ENCODE data around the gene PLET1.

- TF ChIP-seq CTCF (IDR thresholded peaks at IDR 0.05 in 8 of 11, conservative IDR thresholded peaks at IDR 0.05 in 3 of 11) (no peak), POLR2AphosphoS5 (IDR thresholded peaks at IDR 0.05) (no peak), POLR2A (IDR thresholded peaks at IDR 0.05) (no peak)
These were observed 45.6 kb upstream of the PLET1 start for GRCh38 chr11:112306230-112306629.
